Endothelial cell of umbilical vein (primary cell): ENCODE results near the gene RNU6-9. TPM values are rescaled to one million over a fixed set of nuclear protein-coding genes. Genes with fewer than 3 reads are reported as not detected.

Experiments
- BruUV-seq: library from RNA; stranded (reverse); fragments of 400-500 nt; replicated peaks from 2 replicates; lab custom pipeline; 2021; lab: Mats Ljungman, UMichigan
- CTCF ChIA-PET: fragments of 300-600, 350-600 bp; sonication (Branson Sonifier 250); formaldehyde crosslinking; loops from one replicate; lab custom pipeline; 2021; ENCODE audit warnings: antibody characterized with exemption, inconsistent platforms; lab: Charles Lee
- POLR2A ChIA-PET: fragments of 300-600, 350-600 bp; sonication (Branson Sonifier 250); formaldehyde crosslinking; loops from one replicate; lab custom pipeline; 2021; ENCODE audit warnings: antibody characterized with exemption, inconsistent platforms; lab: Charles Lee
- DNase-seq: peaks from one replicate; pipeline ENCODE4 v3.0.0-alpha.2; 2011; ENCODE audit warnings: low read depth, low spot score
- FAIRE-seq: peaks from 2 replicates; lab custom pipeline; 2011; peaks lifted over from hg19 to GRCh38; lab: Jason Lieb, UNC
- H2AFZ ChIP-seq: 2 replicates; pipeline ENCODE4 v1.6.0; 2012; ENCODE audit warnings: low read depth, low read length, control low read depth, inconsistent platforms
- H3K27ac ChIP-seq: 2 replicates; pipeline ENCODE4 v1.5.1; 2011; ENCODE audit warnings: low read depth, mild to moderate bottlenecking, control low read depth, low read length, moderate library complexity; ENCODE audit not compliant: insufficient read depth
- H3K27me3 ChIP-seq, 2 experiments: 2 replicates each; pipeline versions ENCODE4 v1.6.0 to v1.6.1; 2011; ENCODE audit warnings: low read length in 2 of 2, mixed read lengths in 1 of 2; ENCODE audit not compliant: control insufficient read depth in 2 of 2, insufficient read depth in 2 of 2
- H3K36me3 ChIP-seq, 2 experiments: 2 replicates in 1 of 2; 3 replicates in 1 of 2; pipeline ENCODE4 v1.5.1; 2011; ENCODE audit warnings: low read length in 2 of 2, mild to moderate bottlenecking in 1 of 2, moderate library complexity in 1 of 2; ENCODE audit not compliant: control insufficient read depth in 2 of 2, insufficient read depth in 2 of 2; ENCODE audit errors: extremely low read depth in 1 of 2
- H3K4me1 ChIP-seq: 3 replicates; pipeline ENCODE4 v1.5.1; 2011; ENCODE audit warnings: mild to moderate bottlenecking, low read length; ENCODE audit not compliant: control insufficient read depth, insufficient read depth; ENCODE audit errors: extremely low read depth
- H3K4me2 ChIP-seq: 2 replicates; pipeline ENCODE4 v1.6.1; 2011; ENCODE audit warnings: low read length, control low read depth, mixed read lengths; ENCODE audit not compliant: insufficient read depth
- H3K4me3 ChIP-seq, 3 experiments: fragments of 200-600 bp in 1 of 3; sonication (generic), shearing (Covaris generic) in 1 of 3; replicated peaks in 1 of 3; 2 replicates each; pipeline ENCODE4 v1.5.1; 2011 to 2016; ENCODE audit warnings: control low read depth in 3 of 3, low read length in 3 of 3, mild to moderate bottlenecking in 2 of 3, inconsistent platforms in 1 of 3, low read depth in 1 of 3, moderate library complexity in 1 of 3; ENCODE audit not compliant: insufficient read depth in 1 of 3
- H3K79me2 ChIP-seq: 2 replicates; pipeline ENCODE4 v1.6.0; 2012; ENCODE audit warnings: low read length, inconsistent platforms; ENCODE audit not compliant: control insufficient read depth, insufficient read depth
- H3K9ac ChIP-seq: replicated peaks from 2 replicates; pipeline ENCODE3; 2011; ENCODE audit warnings: low read length, control low read depth; ENCODE audit not compliant: insufficient read depth; ENCODE audit errors: extremely low read depth
- H3K9me1 ChIP-seq: replicated peaks from 3 replicates; pipeline ENCODE4 v1.6.0; 2011; ENCODE audit warnings: mild to moderate bottlenecking, low read length; ENCODE audit not compliant: control insufficient read depth, insufficient read depth; ENCODE audit errors: extremely low read depth
- H3K9me3 ChIP-seq: replicated peaks from 2 replicates; pipeline ENCODE4 v1.5.1; 2012; ENCODE audit warnings: low read length, inconsistent platforms; ENCODE audit not compliant: control insufficient read depth, insufficient read depth
- H4K20me1 ChIP-seq: replicated peaks from 2 replicates; pipeline ENCODE3; 2011; ENCODE audit warnings: mild to moderate bottlenecking, low read length; ENCODE audit not compliant: control insufficient read depth, insufficient read depth; ENCODE audit errors: extremely low read depth
- EZH2 ChIP-seq: IDR thresholded peaks from 2 replicates; pipeline ENCODE4 v1.6.1; 2012; ENCODE audit warnings: borderline replicate concordance, low read depth, mild to moderate bottlenecking, moderate library complexity, low read length, inconsistent platforms; ENCODE audit not compliant: severe bottlenecking
- JUN ChIP-seq: IDR thresholded peaks from 2 replicates; pipeline ENCODE4 v1.6.1; 2011; ENCODE audit warnings: borderline replicate concordance, low read depth; ENCODE audit not compliant: insufficient read length, insufficient read depth
- MYC ChIP-seq: IDR thresholded peaks from one replicate; pipeline ENCODE4 v1.6.1; 2011; ENCODE audit warnings: mild to moderate bottlenecking, low read depth, low read length
- POLR2AphosphoS5 ChIP-seq: IDR thresholded peaks from 2 replicates; pipeline ENCODE4 v1.6.1; 2012; ENCODE audit warnings: low read depth, mild to moderate bottlenecking, control low read depth, low read length, moderate library complexity; ENCODE audit not compliant: insufficient read depth
- dilution Hi-C: fragments of 300-500 bp; cut with MboI; formaldehyde crosslinking; loops from one replicate; pipeline ENCODE4 v1.15.0; 2019; ENCODE audit warnings: low sequenced_read_pairs; ENCODE audit not compliant: extremely low pct_ligation_motif_present
- intact Hi-C: fragments of 100-400 bp; cut with micrococcal nuclease; formaldehyde crosslinking; loops from one replicate; pipeline ENCODE4 v1.10.0; 2022
- polyA plus RNA-seq, 4 experiments: library from polyadenylated mRNA; depleted of rRNA in 3 of 4; stranded (reverse) in 3 of 4; unstranded in 1 of 4; fragments of >200 nt; gene quantifications; 2 replicates each; pipeline versions ENCODE4 v1.2.1 to v1.2.3, GENCODE V29; 2011 to 2012; ENCODE audit warnings: missing spikeins in 1 of 4
- total RNA-seq: library from RNA; stranded (reverse); gene quantifications from 2 replicates; pipeline ENCODE4 v1.2.3, GENCODE V29; 2021
- TF ChIP-seq, protein P1 (sequence below), 2 donors: IDR thresholded peaks; 1 replicate in 1 of 2; 2 replicates in 1 of 2; pipeline ENCODE4 v1.5.1; 2011; ENCODE audit warnings: low read length in 2 of 2, mild to moderate bottlenecking in 2 of 2, moderate library complexity in 2 of 2, control low read depth in 1 of 2, inconsistent platforms in 1 of 2, low read depth in 1 of 2; ENCODE audit not compliant: insufficient read depth in 1 of 2; ENCODE audit errors: extremely low read depth in 1 of 2
- TF ChIP-seq, protein P2 (sequence below): IDR thresholded peaks from 2 replicates; pipeline ENCODE4 v1.6.1; 2011; ENCODE audit not compliant: insufficient read depth, insufficient read length

The RNU6-9 gene
- total and polyA plus RNA-seq, 2 donors (not counting 3 experiments of a cell fraction or from before 2014, with no cell fraction given): not detected

GRCh38 chr19:900043-900301, 6.7 kb downstream of the RNU6-9 start:
- dilution Hi-C loops: no loop called here
- TF ChIP-seq, protein P1, sequence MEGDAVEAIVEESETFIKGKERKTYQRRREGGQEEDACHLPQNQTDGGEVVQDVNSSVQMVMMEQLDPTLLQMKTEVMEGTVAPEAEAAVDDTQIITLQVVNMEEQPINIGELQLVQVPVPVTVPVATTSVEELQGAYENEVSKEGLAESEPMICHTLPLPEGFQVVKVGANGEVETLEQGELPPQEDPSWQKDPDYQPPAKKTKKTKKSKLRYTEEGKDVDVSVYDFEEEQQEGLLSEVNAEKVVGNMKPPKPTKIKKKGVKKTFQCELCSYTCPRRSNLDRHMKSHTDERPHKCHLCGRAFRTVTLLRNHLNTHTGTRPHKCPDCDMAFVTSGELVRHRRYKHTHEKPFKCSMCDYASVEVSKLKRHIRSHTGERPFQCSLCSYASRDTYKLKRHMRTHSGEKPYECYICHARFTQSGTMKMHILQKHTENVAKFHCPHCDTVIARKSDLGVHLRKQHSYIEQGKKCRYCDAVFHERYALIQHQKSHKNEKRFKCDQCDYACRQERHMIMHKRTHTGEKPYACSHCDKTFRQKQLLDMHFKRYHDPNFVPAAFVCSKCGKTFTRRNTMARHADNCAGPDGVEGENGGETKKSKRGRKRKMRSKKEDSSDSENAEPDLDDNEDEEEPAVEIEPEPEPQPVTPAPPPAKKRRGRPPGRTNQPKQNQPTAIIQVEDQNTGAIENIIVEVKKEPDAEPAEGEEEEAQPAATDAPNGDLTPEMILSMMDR (IDR thresholded peaks at IDR 0.05; ENCODE audit: extremely low read depth in 1 of 2, insufficient read depth in 1 of 2, low read depth in 1 of 2, low read length in 2 of 2): no peak
- TF ChIP-seq MYC: no peak
- no peak for TF ChIP-seq POLR2AphosphoS5
- TF ChIP-seq EZH2: no peak
- TF ChIP-seq JUN: no peak
- TF ChIP-seq, protein P2, sequence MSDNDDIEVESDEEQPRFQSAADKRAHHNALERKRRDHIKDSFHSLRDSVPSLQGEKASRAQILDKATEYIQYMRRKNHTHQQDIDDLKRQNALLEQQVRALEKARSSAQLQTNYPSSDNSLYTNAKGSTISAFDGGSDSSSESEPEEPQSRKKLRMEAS: no peak
- Histone ChIP-seq H3K27me3 (no peaks in the 10 kb centered on the region), H3K79me2 (no peaks in the 10 kb centered on the region), H3K4me1 (no peaks in the 10 kb centered on the region), H3K27ac (no peak overlapping the region), H4K20me1 (no peaks in the 10 kb centered on the region), H3K9me1 (no peaks in the 10 kb centered on the region), H3K9ac (no peak overlapping the region), H3K4me2 (no peak overlapping the region), H3K36me3 (peaks cover 0 to 11% of the 10 kb centered on the region in 2 experiments), H3K4me3 (no peak overlapping the region), H2AFZ (no peak overlapping the region), H3K9me3 (no peaks in the 10 kb centered on the region)
- no TSS peak for BruUV-seq
- intact Hi-C loops: no loop called here
- FAIRE-seq: no peak
- ChIA-PET POLR2A (no interaction called here), CTCF (interaction anchor here (0.5 kb wide), 1 partner anchor 155 kb away, joined by 3 read pairs; no protein-coding TSS in a partner anchor)
- DNase-seq: no peak
